NOMO-1 treated with DMSO at 0.1 percent for 48 hours (cell line): ENCODE results near the gene SEMA5B.

Experiments used
- DNase-seq: peaks from one replicate; lab custom pipeline; 2025; ENCODE audit not compliant: unreplicated experiment; lab: John Stamatoyannopoulos, UW

The SEMA5B gene

DNA sequence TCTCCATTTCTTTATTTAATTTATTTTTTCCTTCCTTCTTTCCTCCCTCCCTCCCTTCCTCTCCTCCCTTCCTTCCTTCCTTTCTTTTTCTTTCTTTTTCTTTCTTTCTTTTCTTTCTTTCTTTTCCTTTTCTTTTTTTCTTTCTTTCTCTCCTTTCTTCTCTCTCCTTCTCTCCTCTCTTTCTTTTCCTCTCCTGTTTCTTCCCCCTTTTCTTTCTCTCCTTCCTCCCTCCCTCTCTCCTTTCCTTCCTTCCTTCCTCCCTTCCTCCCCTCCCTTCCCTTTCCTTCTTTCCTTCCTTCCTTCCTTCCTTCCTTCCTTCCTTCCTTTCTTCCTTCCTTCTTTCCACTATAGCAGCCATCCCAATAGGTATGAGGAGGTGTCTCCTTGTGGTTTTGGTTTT is 32.5 kb upstream of the SEMA5B start:
- DNase-seq = no peak

GRCh38 chr3:123058505-123058904 is 30.9 kb upstream of the SEMA5B start:
- DNase-seq = no peak

DNA sequence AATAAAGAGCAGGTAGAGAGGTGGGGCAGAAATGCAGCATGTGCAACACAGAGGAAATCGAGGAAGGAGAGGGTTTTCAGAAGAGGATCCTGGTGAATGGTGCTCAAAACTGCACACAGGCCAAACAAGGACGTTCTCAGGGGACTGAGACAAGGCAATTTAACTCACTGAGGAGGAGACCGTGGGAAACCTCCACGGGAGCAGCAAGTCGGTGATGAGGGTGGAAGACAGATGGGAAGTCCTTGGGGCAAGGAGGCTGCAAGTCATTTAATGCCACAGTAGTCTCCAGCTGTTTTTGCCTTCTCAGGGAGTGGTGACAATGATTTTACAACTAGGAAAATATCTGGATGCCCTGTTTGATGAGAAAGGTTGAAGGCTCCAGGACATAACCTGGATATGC is 27.8 kb upstream of the SEMA5B start:
- DNase-seq = no peak

DNA sequence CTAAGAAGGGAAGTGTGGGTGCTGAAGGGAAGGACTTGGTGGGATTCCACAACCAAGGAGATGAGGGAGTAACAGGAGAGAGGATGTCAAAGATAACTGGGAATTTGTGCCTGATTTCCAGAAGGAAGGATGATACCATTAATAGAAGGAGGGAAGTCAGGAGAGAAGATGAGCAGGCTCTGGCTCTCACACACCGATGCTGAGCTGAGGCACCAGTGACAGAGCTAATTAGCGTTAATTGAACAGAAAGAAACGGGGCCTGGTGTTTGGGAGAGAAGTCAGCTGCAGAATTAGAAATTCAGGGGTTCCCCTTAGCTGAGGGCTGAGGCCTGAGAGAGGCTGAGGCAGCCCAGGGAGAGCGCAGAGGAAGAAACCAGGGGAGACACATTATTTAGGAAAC is 27.4 kb upstream of the SEMA5B start:
- DNase-seq = no peak

DNA sequence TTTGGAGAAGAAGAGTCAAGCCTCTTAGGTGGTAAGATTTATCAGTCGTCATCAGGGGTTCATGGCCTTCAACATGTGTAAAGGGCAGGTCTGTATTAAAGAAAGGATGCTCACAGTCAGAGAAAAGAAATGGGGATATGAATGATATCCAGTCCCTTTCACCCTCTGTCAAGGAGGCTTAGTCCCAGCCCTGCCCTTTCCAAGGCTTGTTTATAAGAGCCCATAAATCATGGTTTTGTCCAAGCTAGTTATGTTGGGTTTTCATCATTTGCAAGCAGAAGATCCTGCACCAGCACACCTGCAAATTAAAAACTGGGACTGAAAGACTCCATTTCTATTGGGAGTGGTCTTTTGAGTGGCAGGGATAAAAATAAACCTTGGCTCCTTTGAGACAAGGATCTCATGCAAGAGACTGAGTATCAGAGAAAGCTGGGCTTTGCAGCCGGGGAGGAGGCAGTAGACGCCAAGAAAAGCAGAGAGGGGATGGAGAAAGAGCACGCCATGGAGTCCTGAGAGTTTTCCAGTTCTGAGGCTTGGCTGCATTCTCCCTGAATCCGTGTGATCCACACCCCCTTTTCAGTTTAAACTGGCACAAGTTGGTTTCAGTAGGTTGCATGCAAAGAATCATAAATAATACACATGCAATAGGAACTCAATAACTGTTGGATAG is 26.7 kb upstream of the SEMA5B start:
- DNase-seq = no peak

DNA sequence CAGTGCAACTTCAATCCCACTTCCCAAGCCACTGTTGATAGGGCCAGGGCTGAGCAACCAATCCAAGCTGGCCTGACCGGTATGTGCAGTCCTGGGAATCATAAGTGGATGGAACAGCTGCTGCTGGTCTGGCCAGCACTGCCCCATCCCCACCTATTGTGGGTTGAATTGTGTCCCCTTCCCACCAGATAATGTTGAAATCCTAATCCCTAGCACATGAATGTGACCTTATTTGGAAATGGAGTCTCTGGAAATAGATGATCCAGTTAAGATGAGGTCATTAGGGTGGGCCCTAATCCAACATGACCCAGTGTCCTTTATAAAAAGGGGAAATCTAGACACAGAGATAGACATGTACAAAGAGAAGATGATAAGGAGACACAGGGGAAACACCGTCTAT is 25.5 kb upstream of the SEMA5B start:
- DNase-seq = no peak

DNA sequence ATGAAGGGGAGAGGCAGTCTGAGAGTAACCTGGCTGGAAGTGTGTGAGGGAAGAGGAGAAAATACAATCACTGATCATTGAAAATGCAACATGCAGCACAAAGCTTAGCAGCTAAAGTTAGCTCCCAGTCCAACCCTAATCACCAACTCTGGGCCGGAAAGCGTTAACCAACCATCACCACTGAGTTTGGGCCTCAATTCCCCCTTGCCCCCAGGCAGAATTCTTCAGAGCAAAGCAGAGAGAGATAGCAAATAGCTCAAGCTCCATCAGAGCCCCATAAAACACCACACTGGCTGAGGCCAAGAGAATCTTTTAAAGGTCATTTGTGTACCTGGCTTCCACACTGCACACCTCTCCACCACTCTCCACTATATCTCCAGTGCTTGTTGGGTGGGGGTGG is 23.1 kb upstream of the SEMA5B start:
- DNase-seq = no peak

- DNase-seq = no peak
Observed at GRCh38 chr3:123048480-123049237, 21.1 kb upstream of the SEMA5B start.

GRCh38 chr3:123047062-123047319 is 19.4 kb upstream of the SEMA5B start:
- DNase-seq = no peak

DNA sequence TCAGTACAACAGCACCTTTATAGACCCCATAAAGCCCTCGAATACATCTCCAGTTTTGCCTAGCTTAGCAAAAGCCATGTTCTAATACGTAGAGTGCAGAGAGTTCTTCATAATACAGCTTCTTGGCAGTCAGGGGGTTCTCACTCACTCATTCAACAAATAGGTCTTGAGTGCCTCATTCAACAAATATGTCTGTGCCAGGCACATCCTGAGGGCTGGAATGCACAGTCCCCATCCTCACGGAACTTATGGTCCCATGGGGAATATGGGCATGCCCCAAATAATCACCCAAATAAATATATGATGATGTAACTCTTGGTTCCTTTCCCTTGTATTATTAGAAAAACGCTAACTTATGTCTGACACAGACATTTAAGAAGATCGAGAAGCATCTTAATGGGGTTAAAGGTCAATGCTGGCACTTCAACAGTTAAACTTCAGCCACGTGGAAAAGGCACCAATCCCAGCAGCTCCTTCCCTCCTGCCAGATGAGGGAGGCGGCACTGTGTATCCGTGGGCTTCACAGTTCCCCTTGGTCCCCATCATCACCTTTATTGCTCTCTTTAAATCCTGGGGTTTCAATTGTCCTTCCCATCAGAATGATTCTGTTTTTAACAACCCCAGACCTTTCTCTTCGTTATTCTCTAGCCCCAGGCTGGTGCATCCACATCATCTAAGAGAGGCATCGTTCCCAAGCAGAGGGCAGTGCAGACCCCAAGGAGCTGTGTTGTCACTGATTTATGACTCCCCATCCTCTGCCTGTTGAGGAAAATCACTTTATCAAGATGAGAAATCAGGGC is 18.9 kb upstream of the SEMA5B start:
- DNase-seq = no peak

GRCh38 chr3:123044981-123045763 is 17.6 kb upstream of the SEMA5B start:
- DNase-seq = no peak

DNA sequence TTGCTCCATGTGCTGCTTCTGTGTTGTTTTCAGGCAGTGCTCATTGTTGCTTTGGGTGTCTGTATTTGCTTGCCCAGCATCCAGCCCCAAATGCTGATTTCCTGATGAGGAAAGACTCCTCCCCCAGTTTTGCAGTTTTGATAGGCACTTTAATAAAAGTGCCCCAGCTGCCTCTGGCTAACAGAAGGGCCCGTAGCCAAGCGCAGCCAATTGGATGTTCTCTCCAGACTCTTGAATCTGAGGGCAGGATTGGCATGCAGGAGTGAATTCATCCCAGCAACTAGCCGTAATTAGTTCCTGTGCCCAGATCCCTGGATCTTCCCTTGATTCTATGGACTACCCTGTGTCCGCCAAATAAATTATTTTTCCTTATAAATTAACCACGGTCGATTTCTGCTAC is 14.8 kb upstream of the SEMA5B start:
- no peak for DNase-seq

DNA sequence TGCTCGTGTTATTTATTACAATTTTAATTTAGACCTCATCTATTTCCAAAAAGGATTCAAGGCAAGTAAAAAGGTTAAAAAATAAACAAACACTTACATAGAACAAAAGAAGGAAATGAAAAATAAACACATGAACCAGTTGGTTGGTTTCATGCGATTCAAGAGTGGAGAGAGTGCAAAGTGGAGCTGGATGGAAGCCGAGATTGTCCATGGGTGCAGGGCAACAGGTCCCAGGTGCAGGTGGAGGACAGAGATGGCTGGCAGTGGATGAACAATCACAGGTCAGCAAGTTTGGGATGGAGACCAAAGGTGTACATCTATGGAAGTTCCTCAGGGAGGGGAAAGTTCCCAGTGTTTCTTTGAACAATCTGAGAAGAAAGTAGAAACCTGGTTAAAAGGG is 11.6 kb upstream of the SEMA5B start:
- DNase-seq = no peak

DNA sequence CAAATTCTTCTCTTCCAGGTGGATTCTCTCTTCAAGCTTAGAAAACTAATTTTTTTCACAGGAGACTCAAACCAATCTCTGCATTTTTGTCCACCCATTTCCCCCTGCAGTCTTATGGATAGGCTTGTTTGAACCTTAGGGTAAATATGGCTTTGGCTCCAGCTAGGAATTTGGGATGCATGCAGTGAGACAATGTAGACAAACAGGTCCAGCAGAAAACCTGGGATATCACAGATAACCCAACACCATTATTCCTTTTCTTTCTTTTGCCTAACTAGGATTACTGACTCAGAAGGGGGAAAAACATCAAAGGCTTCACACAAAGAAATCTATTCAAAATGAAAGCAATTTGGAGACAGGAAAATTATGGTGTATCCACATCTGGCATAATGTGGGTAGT is 11.2 kb upstream of the SEMA5B start:
- DNase-seq = no peak

GRCh38 chr3:123037015-123037375 is 9.4 kb upstream of the SEMA5B start:
- DNase-seq = no peak

DNA sequence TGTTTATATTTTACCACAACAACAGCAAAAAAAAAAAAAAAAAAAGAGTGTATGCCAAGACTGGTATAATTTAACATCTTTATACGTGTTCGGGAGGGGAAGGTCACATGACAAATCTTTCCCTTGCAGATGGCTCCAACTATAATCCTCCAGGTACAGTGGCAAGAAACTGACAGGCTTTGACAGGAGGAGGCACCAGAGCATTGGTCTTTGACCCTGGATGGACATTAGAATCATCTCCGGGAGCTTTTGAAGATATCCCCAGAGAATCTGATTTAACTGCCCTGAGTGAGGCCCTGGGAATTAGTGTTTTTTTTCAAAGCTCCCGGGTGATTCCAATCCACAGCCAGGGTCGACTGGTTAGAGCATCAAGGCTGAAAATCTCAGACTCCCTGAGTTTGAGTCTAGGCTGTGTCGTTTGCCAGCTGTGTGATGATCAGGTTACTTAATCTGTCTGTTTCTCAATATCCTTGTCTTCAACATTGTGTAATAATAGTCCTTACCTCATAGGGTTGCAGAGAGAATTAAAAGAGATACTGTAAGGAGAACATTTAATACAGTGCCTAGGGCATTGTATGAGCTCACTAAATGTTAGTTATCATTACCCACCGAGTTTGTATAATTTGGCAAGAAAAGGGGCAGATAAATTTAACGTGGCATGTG is 8.9 kb upstream of the SEMA5B start:
- peak; percentile 85 for DNase-seq

- DNase-seq = no peak
Observed at GRCh38 chr3:123034996-123035395, 7.4 kb upstream of the SEMA5B start.

DNA sequence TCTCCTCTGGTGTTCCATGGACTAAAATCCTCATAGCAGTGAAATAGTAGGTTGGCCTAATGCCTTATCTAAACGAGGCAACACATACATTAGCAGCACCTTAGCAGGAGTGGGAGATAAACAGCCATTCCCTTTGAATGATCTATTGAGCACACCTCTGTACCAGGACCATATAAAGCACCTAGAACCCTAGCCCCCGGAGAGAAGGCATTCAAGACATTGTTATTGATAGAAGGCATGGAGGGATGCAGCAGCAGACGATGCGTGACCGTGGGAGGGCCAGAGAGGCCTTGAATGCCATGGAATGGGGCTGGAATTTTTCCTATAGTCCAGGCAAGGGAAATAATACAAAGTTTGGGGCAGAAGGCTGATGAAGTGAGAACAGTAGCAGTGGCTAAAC is 6.6 kb upstream of the SEMA5B start:
- DNase-seq = no peak

- DNase-seq = no peak
Observed at GRCh38 chr3:123032057-123032456, 4.5 kb upstream of the SEMA5B start.

- no peak for DNase-seq
Observed at GRCh38 chr3:123031051-123031450, 3.5 kb upstream of the SEMA5B start.

- peak; percentile 62 for DNase-seq
Observed at GRCh38 chr3:123028233-123028828, 768 bp upstream of the SEMA5B start.
